HL-60 (cell line): ENCODE results near the gene CERS1.

Experiments used
- DNase-seq, 2 experiments: peaks; one replicate each; pipeline ENCODE4 v3.0.0-alpha.2; 2010 to 2020; ENCODE audit warnings: low read depth in 1 of 2, low spot score in 1 of 2
- H3K27ac ChIP-seq: fragments of 250-450 bp; sonication (Bioruptor Pico); replicated peaks from 2 replicates; pipeline ENCODE4 v1.5.1; 2020; ENCODE audit warnings: mild to moderate bottlenecking, moderate library complexity
- H3K27me3 ChIP-seq: fragments of 250-450 bp; sonication (Bioruptor Pico); 2 replicates; pipeline ENCODE4 v1.5.1; 2021; ENCODE audit warnings: mild to moderate bottlenecking, moderate library complexity; ENCODE audit not compliant: insufficient read depth, poor library complexity, severe bottlenecking
- H3K4me3 ChIP-seq: replicated peaks from 2 replicates; pipeline ENCODE4 v1.5.1; 2011; ENCODE audit warnings: mild to moderate bottlenecking, control low read depth, low read length; ENCODE audit not compliant: insufficient read depth
- CTCF ChIP-seq: IDR thresholded peaks from one replicate; pipeline ENCODE4 v1.5.1; 2011; ENCODE audit warnings: low read length, control low read depth, inconsistent platforms; ENCODE audit not compliant: insufficient read depth
- GABPA ChIP-seq: IDR thresholded peaks from 2 replicates; pipeline ENCODE4 v1.6.1; 2012; ENCODE audit warnings: low read depth
- POLR2AphosphoS5 ChIP-seq: IDR thresholded peaks from 2 replicates; pipeline ENCODE4 v1.6.1; 2012; ENCODE audit warnings: low read depth
- REST ChIP-seq: IDR thresholded peaks from 2 replicates; pipeline ENCODE4 v1.6.1; 2012; ENCODE audit warnings: low read depth; ENCODE audit not compliant: insufficient replicate concordance
- SPI1 ChIP-seq: IDR thresholded peaks from 2 replicates; pipeline ENCODE4 v1.6.1; 2012; ENCODE audit warnings: low read depth, mild to moderate bottlenecking, borderline replicate concordance

Gene CERS1

GRCh38 chr19:18912933-18913332 is 17.0 kb upstream of the CERS1 start:
- Histone ChIP-seq H3K27me3 (no peaks in the 10 kb centered on the region), H3K27ac (no peak overlapping the region), H3K4me3 (no peak overlapping the region)
- no peak for TF ChIP-seq GABPA
- TF ChIP-seq CTCF: no peak
- TF ChIP-seq REST: no peak
- no peak for TF ChIP-seq POLR2AphosphoS5
- TF ChIP-seq SPI1: no peak
- no peak for DNase-seq

GRCh38 chr19:18910801-18911436 is 15.0 kb upstream of the CERS1 start:
- no peak overlapping the region for H3K4me3 ChIP-seq
- H3K27ac ChIP-seq: no peak overlapping the region
- DNase-seq: no peak
- no peak for TF ChIP-seq SPI1
- no peak for TF ChIP-seq REST
- no peak for TF ChIP-seq POLR2AphosphoS5
- no peak for TF ChIP-seq CTCF
- no peak for TF ChIP-seq GABPA
- H3K27me3 ChIP-seq: no peaks in the 10 kb centered on the region

GRCh38 chr19:18910010-18910409 is 14.1 kb upstream of the CERS1 start:
- TF ChIP-seq REST: no peak
- TF ChIP-seq CTCF: no peak
- TF ChIP-seq POLR2AphosphoS5: no peak
- no peak for TF ChIP-seq GABPA
- no peak for TF ChIP-seq SPI1
- no peaks in the 10 kb centered on the region for H3K27me3 ChIP-seq
- no peak overlapping the region for H3K27ac ChIP-seq

More at GRCh38 chr19:18910010-18910409, 14.1 kb upstream of the CERS1 start:
- no peak overlapping the region for H3K4me3 ChIP-seq
- no peak for DNase-seq
